ENCODE results near the gene CYP27C1. TPM values are rescaled to one million over a fixed set of nuclear protein-coding genes. Genes with fewer than 3 reads are reported as not detected.

The CYP27C1 gene
- total RNA-seq, 2 experiments from 2014 or later = not detected

DNA sequence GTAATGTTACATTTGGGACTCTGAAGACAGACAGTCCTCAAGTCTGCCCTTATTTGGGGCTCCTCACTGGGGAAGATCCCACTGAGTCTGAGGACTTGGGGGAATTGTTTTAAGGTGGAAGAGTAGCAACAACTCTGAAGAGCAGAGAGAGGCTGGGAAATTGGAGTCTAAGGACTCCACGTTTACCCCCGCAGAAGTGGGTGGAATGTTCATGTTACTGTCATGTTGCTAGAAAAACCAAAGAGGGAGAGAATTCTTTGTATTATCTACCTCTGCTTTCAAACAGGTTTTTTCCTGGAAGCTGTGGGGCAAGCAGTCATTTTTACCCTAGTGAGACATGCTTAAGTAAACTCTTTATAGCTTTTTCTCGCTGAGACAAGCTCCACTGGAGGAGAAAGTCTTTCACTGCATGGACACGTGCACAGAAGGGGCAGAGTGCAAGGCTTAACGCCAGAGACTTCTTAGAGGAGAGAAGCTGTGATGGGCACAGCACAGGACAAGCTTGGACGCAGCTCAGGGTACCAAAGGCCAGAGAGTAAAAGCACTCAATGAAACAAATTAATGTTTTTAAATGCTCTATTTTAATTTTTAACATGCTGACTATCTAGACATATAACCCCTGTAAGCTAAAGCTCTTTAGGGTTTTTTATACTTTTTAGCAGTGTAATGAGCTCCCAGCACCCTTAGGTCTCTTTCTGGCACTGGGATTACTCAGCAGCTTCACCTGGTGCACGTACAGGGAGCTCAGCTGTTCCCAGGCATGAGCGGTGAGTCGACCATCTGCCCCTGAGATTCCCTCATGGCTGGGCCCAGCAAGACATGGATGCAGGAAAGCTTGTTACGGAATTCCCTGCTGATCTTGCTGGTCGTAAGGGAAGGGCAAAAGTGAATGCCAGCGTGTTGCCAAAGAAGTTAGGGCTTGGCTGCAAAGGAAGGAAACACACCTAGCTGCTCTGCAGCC, 58.6 kb downstream of the CYP27C1 start:
- DNase-seq = no peak

DNA sequence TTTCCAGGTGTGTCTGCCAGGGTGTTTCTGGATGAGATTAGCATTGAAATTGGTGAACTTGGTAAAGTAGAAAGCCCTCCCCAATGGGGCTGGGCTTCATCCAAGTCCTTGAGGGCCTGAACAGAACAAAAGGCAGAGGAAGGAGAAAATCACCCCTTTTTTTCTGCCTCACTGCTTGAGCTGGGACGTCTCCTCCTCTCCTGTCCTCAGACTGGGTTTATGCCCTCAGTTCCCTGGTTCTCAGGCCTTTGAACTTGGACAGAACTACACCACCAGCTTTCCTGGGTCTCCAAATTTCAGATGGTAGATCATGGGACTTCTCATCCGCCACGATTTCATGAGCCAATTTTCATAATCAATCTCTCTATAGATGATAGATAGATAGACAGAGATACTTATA, 59.4 kb downstream of the CYP27C1 start:
- DNase-seq (no peak), ATAC-seq (no peak)
- Mint-ChIP-seq H3K4me1 (ENCODE audit: low read depth) (peaks cover 2% of the 10 kb centered on the region), H3K36me3 (ENCODE audit: low read depth) (no peaks in the 10 kb centered on the region), H3K27ac (no peak overlapping the region), H3K27me3 (ENCODE audit: low read depth) (peaks cover 2% of the 10 kb centered on the region), H3K4me3 (no peak overlapping the region), H3K9me3 (ENCODE audit: insufficient read depth) (no peaks in the 10 kb centered on the region)
- ChIA-PET POLR2A (no interaction called here), CTCF (no interaction called here)

More for the DNA sequence above, 58.6 kb downstream of the CYP27C1 start:
- peaks cover 2% of the 10 kb centered on the region for H3K4me1 Mint-ChIP-seq (ENCODE audit: low read depth)
- CTCF ChIA-PET = interaction anchor here (1.5 kb wide), 1 partner anchor 10 kb away, joined by 8 read pairs; no protein-coding TSS in a partner anchor
- H3K4me3 Mint-ChIP-seq = no peak overlapping the region
- H3K27me3 Mint-ChIP-seq (ENCODE audit: low read depth) = peaks cover 2% of the 10 kb centered on the region
- H3K36me3 Mint-ChIP-seq (ENCODE audit: low read depth) = no peaks in the 10 kb centered on the region
- no peak overlapping the region for H3K27ac Mint-ChIP-seq
- no peak for ATAC-seq
- POLR2A ChIA-PET = no interaction called here
- H3K9me3 Mint-ChIP-seq (ENCODE audit: insufficient read depth) = no peaks in the 10 kb centered on the region

DNA sequence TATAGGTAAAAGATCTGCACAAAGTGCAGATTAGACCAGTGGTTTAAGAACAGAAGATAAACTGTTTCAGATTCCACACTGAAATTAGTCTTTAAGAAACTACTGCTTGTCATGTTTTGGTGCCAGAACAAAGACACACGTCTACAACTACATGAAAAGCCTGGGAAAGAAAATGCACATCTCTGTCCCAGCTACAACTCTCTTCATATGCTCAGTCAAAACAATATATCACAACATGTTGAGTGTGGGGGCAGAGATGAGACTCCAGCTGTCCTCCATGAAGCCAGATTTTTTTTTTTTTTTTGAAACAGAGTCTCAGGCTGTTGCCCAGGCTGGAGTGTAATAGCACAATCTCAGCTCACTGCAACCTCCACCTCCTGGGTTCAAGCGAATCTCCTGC, 60.6 kb downstream of the CYP27C1 start:
- Mint-ChIP-seq H3K4me1 (ENCODE audit: low read depth) (no peaks in the 10 kb centered on the region), H3K9me3 (ENCODE audit: insufficient read depth) (no peaks in the 10 kb centered on the region), H3K27me3 (ENCODE audit: low read depth) (peaks cover 2% of the 10 kb centered on the region), H3K36me3 (ENCODE audit: low read depth) (no peaks in the 10 kb centered on the region), H3K4me3 (no peak overlapping the region), H3K27ac (no peak overlapping the region)
- POLR2A ChIA-PET = no interaction called here
- CTCF ChIA-PET = interaction anchor here (0.7 kb wide), 1 partner anchor 109 kb away, joined by 3 read pairs; no protein-coding TSS in a partner anchor
- no peak for ATAC-seq
- no peak for DNase-seq

DNA sequence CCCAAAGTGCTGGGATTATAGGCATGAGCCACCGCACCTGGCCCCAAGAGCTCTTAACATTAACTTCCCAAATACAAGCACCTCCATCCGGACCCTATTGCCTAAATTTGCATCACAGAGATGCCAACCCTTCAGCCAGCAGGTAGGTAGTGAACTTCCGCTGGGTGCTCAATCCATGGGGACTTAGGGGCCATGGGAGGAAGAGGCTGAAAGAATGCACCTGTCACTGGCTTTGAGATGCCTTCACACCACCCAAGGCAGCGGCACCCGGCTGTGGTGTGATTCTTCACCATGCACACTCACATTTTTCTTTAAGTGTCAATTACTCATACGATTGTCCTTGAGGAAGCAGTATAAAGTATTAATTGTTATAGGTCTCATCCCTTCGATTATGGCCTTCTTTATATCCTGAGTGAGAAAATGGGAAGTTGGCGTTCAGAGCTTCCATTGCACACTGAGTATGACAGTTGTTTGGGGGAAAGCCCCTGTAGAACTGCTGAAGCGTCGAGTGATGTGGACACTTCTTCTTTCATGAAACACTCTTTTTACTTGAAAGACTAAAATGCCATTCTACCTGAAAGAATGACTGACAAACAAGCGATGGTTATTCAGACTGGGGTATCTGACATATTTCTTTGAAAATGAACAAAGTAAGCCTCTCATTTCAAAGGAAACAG, 61.3 kb downstream of the CYP27C1 start:
- ChIA-PET POLR2A (no interaction called here), CTCF (no interaction called here)
- no peaks in the 10 kb centered on the region for H3K4me1 Mint-ChIP-seq (ENCODE audit: low read depth)
- ATAC-seq = no peak
- no peak overlapping the region for H3K4me3 Mint-ChIP-seq
- H3K36me3 Mint-ChIP-seq (ENCODE audit: low read depth) = no peaks in the 10 kb centered on the region
- peaks cover 2% of the 10 kb centered on the region for H3K27me3 Mint-ChIP-seq (ENCODE audit: low read depth)
- H3K27ac Mint-ChIP-seq = no peak overlapping the region
- no peak for DNase-seq
- no peaks in the 10 kb centered on the region for H3K9me3 Mint-ChIP-seq (ENCODE audit: insufficient read depth)

DNA sequence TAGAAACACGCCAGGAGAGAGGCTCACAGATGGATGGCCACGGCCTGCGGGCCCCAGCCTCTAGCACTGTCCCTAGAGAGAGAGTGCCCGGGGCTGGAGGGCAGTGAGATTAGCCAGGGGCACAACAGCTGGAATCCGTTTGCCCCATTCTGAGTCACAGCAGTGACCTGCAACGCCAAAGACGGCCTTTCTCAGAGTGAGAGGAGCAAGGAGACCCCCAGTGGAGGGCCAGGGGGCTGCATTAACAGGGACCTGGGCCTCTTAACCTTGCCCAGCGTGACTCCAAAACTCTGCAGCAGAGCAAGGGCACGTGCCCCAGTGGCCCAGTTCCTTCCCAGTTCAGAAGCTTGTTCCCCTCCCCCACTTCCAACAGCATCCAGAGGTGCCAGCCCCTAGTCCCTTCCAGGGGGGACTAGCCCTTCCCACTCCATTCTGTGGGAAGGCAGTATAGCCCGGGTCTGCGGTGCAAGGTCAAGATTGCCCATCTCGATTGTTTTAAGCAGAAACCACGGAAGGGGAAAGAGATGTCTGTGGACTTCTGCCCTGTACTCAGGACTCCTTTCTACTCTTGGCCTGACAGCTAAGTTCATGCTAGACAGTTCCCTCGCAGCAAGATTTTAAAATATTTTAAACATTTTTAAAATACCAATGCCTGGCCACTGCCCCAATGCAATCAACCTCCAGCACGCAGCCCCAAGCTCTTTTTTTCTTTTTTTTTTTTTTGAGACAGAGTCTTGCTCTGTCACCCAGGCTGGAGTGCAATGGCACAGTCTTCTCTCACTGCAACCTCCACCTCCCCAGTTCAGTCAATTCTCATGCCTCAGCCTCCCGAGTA, 62.2 kb downstream of the CYP27C1 start:
- no peaks in the 10 kb centered on the region for H3K9me3 Mint-ChIP-seq (ENCODE audit: insufficient read depth)

DNA sequence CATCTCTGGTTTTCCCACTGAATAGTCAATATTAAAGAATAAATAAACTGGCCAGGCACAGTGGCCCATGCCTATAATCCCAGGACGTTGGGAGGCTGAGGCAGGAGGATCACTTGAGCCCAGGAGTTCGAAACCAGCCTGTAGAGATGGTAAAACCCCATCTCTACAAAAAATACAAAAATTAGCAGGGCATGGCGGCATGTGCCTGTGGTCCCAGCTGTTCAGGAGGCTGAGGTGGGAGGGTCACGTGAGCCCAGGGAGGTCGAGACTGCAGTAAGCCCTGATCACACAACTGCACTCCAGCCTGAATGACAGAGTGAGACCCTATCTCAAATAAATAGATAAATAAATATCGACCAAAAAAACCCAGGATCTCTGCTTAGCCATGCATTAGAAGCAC, 63.0 kb downstream of the CYP27C1 start:
- ChIA-PET CTCF (no interaction called here), POLR2A (no interaction called here)
- ATAC-seq (no peak), DNase-seq (no peak)
- no peak overlapping the region for H3K4me3 Mint-ChIP-seq
- peaks cover 2% of the 10 kb centered on the region for H3K27me3 Mint-ChIP-seq (ENCODE audit: low read depth)
- H3K27ac Mint-ChIP-seq = no peak overlapping the region
- no peaks in the 10 kb centered on the region for H3K36me3 Mint-ChIP-seq (ENCODE audit: low read depth)
- no peaks in the 10 kb centered on the region for H3K9me3 Mint-ChIP-seq (ENCODE audit: insufficient read depth)
- H3K4me1 Mint-ChIP-seq (ENCODE audit: low read depth) = no peaks in the 10 kb centered on the region

More for the DNA sequence above, 62.2 kb downstream of the CYP27C1 start:
- ChIA-PET POLR2A (no interaction called here), CTCF (no interaction called here)
- H3K4me3 Mint-ChIP-seq = no peak overlapping the region
- H3K27me3 Mint-ChIP-seq (ENCODE audit: low read depth) = peaks cover 2% of the 10 kb centered on the region
- H3K4me1 Mint-ChIP-seq (ENCODE audit: low read depth) = no peaks in the 10 kb centered on the region
- no peaks in the 10 kb centered on the region for H3K36me3 Mint-ChIP-seq (ENCODE audit: low read depth)
- no peak overlapping the region for H3K27ac Mint-ChIP-seq
- ATAC-seq (no peak), DNase-seq (no peak)

DNA sequence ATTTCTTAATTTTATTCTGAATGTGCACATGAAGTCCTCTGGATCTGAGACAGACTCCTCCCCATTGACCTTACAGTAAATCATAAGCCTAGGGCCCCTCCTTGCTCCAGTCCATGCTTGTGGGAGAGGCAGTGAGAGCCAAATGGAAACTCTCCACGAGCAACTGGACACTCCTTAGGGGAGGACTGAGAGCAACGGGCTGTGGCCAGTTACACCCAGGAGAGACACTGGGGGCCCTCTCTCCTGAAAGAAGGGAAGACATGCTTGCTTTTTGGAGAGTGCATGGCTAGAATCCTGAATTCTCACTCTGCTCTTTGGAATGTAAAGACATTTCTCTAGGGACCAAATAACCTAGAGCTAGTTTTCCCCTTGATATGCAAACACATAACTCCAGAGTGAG, 64.2 kb downstream of the CYP27C1 start:
- no peak overlapping the region for H3K27ac Mint-ChIP-seq
- H3K4me3 Mint-ChIP-seq = no peak overlapping the region
- no peaks in the 10 kb centered on the region for H3K4me1 Mint-ChIP-seq (ENCODE audit: low read depth)
- ChIA-PET CTCF (no interaction called here), POLR2A (no interaction called here)
- H3K27me3 Mint-ChIP-seq (ENCODE audit: low read depth) = peaks cover 2% of the 10 kb centered on the region
- no peaks in the 10 kb centered on the region for H3K9me3 Mint-ChIP-seq (ENCODE audit: insufficient read depth)
- DNase-seq = no peak
- H3K36me3 Mint-ChIP-seq (ENCODE audit: low read depth) = no peaks in the 10 kb centered on the region
- no peak for ATAC-seq

DNA sequence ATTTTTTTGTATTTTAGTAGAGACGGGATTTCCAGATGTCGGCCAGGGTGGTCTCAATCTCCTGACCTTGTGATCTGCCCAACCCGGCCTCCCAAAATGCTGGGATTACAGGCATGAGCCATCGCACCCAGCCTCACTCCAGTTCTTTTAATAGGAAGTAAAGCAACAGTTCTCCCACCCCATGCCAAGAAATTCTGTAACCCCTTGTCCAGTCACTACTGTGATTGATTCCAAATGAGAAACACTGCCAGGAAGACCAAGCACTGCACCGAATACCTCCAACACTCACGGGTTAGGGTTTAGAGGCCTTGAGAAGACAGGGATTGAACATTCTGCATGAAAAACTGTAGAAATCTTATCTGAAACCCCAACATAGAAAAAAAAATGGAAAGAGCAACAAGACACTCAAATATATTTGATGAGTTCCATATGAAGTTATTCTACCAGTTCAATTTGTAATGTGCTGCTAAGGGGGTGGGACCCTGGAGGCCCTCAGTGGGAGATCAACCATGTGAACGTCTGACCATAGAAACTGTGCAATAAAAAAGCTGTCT, 65.0 kb downstream of the CYP27C1 start:
- POLR2A ChIA-PET = no interaction called here
- DNase-seq (no peak), ATAC-seq (no peak)
- CTCF ChIA-PET = interaction anchor here (0.6 kb wide), 1 partner anchor 743 kb away, joined by 3 read pairs; no protein-coding TSS in a partner anchor
- Mint-ChIP-seq H3K27ac (no peak overlapping the region), H3K4me3 (no peak overlapping the region), H3K9me3 (ENCODE audit: insufficient read depth) (no peaks in the 10 kb centered on the region), H3K4me1 (ENCODE audit: low read depth) (no peaks in the 10 kb centered on the region), H3K27me3 (ENCODE audit: low read depth) (peaks cover 2% of the 10 kb centered on the region), H3K36me3 (ENCODE audit: low read depth) (no peaks in the 10 kb centered on the region)

DNA sequence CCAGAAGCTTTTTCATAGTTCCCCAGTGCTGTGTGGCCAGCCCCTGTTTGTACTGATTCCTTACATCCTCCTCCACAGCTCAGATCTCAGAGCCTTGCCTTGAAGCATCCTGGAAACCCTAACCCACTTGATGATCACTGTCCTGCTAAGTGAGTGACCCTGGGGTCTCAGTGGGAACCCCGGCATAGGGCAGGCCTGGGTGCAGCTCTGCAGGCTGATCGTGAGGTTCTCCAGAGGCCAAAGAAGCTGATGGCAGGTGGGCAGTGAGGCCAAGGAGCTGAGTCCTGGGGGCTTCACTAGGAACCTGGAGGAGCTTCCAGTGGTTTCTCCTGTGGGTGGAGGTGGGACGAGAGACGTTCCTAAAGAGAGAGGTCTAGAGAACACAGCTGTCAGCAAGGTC, 65.7 kb downstream of the CYP27C1 start:
- no peak overlapping the region for H3K4me3 Mint-ChIP-seq
- H3K27me3 Mint-ChIP-seq (ENCODE audit: low read depth) = peaks cover 2% of the 10 kb centered on the region
- ChIA-PET POLR2A (no interaction called here), CTCF (interaction anchor here (0.6 kb wide), 1 partner anchor 744 kb away, joined by 3 read pairs; no protein-coding TSS in a partner anchor)
- ATAC-seq (no peak), DNase-seq (no peak)
- no peaks in the 10 kb centered on the region for H3K4me1 Mint-ChIP-seq (ENCODE audit: low read depth)
- no peaks in the 10 kb centered on the region for H3K36me3 Mint-ChIP-seq (ENCODE audit: low read depth)
- no peaks in the 10 kb centered on the region for H3K9me3 Mint-ChIP-seq (ENCODE audit: insufficient read depth)
- H3K27ac Mint-ChIP-seq = no peak overlapping the region

DNA sequence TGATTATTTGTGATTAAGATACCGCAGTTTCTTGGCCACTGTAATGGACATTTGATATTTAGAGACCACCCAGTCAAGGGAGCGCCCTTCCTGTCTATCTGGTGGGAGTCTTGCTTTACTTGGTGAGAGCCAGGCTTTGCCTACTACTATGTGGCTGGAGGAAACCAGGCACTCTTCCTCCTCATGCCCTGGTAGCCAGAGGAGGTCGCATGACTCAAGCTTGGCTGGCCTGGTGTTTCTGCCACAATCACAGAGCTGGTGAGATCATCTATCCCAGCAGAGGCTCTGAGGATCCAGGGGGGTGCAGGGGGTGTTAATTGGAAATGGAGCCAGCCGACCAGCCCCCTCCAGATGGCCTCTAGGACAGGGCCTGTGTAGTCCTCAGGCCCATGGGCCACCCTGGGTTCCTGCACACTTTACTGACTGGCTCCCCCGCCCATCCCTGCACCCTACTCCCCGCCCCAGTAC, 66.4 kb downstream of the CYP27C1 start:
- CTCF ChIA-PET = no interaction called here
- ATAC-seq = no peak
- H3K4me1 Mint-ChIP-seq (ENCODE audit: low read depth) = no peaks in the 10 kb centered on the region
- no peaks in the 10 kb centered on the region for H3K36me3 Mint-ChIP-seq (ENCODE audit: low read depth)
- no peak for DNase-seq
- no peak overlapping the region for H3K4me3 Mint-ChIP-seq
- H3K27me3 Mint-ChIP-seq (ENCODE audit: low read depth) = no peaks in the 10 kb centered on the region
- H3K27ac Mint-ChIP-seq = no peak overlapping the region
- no peaks in the 10 kb centered on the region for H3K9me3 Mint-ChIP-seq (ENCODE audit: insufficient read depth)
- POLR2A ChIA-PET = no interaction called here

DNA sequence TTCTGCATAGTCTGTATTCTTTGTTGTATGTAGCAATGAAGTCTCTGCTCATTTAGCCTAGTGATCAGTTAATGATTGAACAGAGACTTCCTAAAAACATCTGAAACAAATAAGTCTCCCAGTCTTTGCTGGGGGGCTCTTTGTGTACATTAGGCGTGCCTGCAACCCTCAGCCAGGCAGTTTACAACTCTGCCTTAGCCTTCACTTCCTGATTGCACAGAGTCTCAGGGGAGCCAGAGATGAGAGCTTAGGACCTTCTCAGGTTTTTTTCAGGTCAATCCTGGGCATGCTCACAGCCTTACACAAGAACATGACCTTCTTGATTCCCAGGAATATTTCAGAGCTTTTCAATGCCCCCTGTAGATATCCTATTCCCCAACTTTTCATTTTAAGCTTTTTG, 69.1 kb downstream of the CYP27C1 start:
- H3K4me1 Mint-ChIP-seq (ENCODE audit: low read depth) = no peaks in the 10 kb centered on the region
- H3K36me3 Mint-ChIP-seq (ENCODE audit: low read depth) = no peaks in the 10 kb centered on the region
- CTCF ChIA-PET = interaction anchor here (0.6 to 1.4 kb wide), 2 partner anchors 11 to 47 kb away, joined by 3 to 8 read pairs; no protein-coding TSS in a partner anchor

More for the DNA sequence above, 69.1 kb downstream of the CYP27C1 start:
- ATAC-seq = no peak
- Mint-ChIP-seq H3K27ac (no peak overlapping the region), H3K4me3 (no peak overlapping the region), H3K27me3 (ENCODE audit: low read depth) (no peaks in the 10 kb centered on the region), H3K9me3 (ENCODE audit: insufficient read depth) (no peaks in the 10 kb centered on the region)
- POLR2A ChIA-PET = no interaction called here
- DNase-seq = no peak

All from activated CD8-positive, alpha-beta T cell treated with anti-CD3 and anti-CD28 coated beads, Interleukin-2, amount 10 ng/mL, durations not matched to agents 7 days and 5 days (primary cell).